ENCODE measurements around the gene SLC4A4.

DNA sequence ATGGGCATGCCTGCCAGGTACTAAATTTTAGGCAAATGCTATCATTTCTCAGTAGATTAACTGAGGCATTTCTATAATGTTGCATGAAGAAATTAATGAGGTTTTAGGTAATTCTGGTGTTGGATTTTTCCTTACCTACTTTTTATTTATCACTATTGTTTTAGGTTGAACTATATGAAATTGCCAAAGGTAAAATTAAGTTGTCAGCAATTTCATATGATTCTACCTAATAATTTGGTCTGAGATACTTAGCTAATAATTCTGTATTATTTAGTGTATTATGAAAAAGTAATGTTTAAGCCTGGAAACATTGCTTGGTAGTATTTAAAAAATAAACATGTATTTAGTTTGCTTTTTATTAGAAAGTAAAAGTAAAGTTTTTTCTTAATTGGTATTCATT lies 22.7 kb downstream of the SLC4A4 start:
- no peak for TF ChIP-seq POLR2A (IDR thresholded peaks at IDR 0.05)
- TF ChIP-seq, protein P1, sequence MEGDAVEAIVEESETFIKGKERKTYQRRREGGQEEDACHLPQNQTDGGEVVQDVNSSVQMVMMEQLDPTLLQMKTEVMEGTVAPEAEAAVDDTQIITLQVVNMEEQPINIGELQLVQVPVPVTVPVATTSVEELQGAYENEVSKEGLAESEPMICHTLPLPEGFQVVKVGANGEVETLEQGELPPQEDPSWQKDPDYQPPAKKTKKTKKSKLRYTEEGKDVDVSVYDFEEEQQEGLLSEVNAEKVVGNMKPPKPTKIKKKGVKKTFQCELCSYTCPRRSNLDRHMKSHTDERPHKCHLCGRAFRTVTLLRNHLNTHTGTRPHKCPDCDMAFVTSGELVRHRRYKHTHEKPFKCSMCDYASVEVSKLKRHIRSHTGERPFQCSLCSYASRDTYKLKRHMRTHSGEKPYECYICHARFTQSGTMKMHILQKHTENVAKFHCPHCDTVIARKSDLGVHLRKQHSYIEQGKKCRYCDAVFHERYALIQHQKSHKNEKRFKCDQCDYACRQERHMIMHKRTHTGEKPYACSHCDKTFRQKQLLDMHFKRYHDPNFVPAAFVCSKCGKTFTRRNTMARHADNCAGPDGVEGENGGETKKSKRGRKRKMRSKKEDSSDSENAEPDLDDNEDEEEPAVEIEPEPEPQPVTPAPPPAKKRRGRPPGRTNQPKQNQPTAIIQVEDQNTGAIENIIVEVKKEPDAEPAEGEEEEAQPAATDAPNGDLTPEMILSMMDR (IDR thresholded peaks at IDR 0.05) = no peak
